OCI-M2 (cell line): Measurements from ENCODE around the gene ANGPTL7.
"Not testable (repeated sequence)": the region's sequence is repeated elsewhere in the genome, so short reads cannot be mapped to it uniquely, and the experiment has no call there.

ENCODE experiments used
- DNase-seq: peaks from one replicate; lab custom pipeline; 2025; ENCODE audit not compliant: unreplicated experiment; lab: John Stamatoyannopoulos, UW

ANGPTL7 gene

GRCh38 chr1:11169202-11169601, 20.0 kb upstream of the ANGPTL7 start:
- DNase-seq, result no peak

- no peak for DNase-seq
Measured at GRCh38 chr1:11170102-11170501, 19.1 kb upstream of the ANGPTL7 start.

- no peak for DNase-seq
Measured at GRCh38 chr1:11174261-11174942, 14.8 kb upstream of the ANGPTL7 start.

GRCh38 chr1:11175461-11175860, 13.7 kb upstream of the ANGPTL7 start:
- DNase-seq, result no peak

- no peak for DNase-seq
Measured at GRCh38 chr1:11176081-11176706, 13.0 kb upstream of the ANGPTL7 start.

- DNase-seq, result no peak
Measured at GRCh38 chr1:11178021-11179015, 10.8 kb upstream of the ANGPTL7 start.

- no peak for DNase-seq
Measured at GRCh38 chr1:11179125-11179524, 10.0 kb upstream of the ANGPTL7 start.

GRCh38 chr1:11179749-11180148, 9.4 kb upstream of the ANGPTL7 start:
- DNase-seq, result not testable (repeated sequence)

GRCh38 chr1:11180342-11180744, 8.8 kb upstream of the ANGPTL7 start:
- no peak for DNase-seq

GRCh38 chr1:11182884-11183283, 6.3 kb upstream of the ANGPTL7 start:
- no peak for DNase-seq

GRCh38 chr1:11184973-11185372, 4.2 kb upstream of the ANGPTL7 start:
- no peak for DNase-seq

GRCh38 chr1:11187000-11187399, 2.2 kb upstream of the ANGPTL7 start:
- DNase-seq, result no peak

- no peak for DNase-seq
Measured at GRCh38 chr1:11187494-11187893, 1.7 kb upstream of the ANGPTL7 start.

- no peak for DNase-seq
Measured at GRCh38 chr1:11187931-11188330, 1.2 kb upstream of the ANGPTL7 start.

GRCh38 chr1:11188381-11188780, 774 bp upstream of the ANGPTL7 start:
- DNase-seq, result no peak

GRCh38 chr1:11193376-11193775, 4.2 kb downstream of the ANGPTL7 start:
- DNase-seq, result no peak

- no peak for DNase-seq
Measured at GRCh38 chr1:11194407-11195176, 5.4 kb downstream of the ANGPTL7 start.

- DNase-seq, result no peak
Measured at GRCh38 chr1:11196945-11197344, 7.8 kb downstream of the ANGPTL7 start.

- DNase-seq, result no peak
Measured at GRCh38 chr1:11197359-11197758, 8.2 kb downstream of the ANGPTL7 start.

- no peak for DNase-seq
Measured at GRCh38 chr1:11198257-11198656, 9.1 kb downstream of the ANGPTL7 start.
